Endometrium (tissue), 2 donors: ENCODE results near the gene EPB42.

ENCODE experiments used
- FAIRE-seq: peaks from 2 replicates; lab custom pipeline; 2012; peaks lifted over from hg19 to GRCh38; lab: Jason Lieb, UNC
- donor health status: control.
- donor health status: control.

EPB42 gene

DNA sequence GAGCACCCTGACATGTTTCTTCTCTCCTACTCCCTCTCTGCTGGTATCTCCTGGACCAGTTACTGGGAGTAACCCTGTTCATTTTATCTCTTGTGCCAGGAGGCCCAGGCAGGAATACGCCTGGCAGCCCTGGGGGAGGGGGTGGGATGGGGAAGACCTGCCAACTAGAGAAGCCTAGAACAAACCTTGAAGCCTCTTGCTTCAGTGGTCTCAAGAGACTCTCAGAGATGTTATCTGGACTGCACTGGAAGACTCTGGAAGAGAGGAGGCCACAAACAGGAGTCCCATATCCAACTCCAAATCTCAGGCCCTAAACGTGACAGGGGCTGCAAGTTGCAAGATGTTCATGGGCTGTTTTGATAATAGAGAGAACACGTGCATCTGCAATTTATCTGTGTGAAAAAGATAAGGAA lies at the start of gene EPB42:
Gene EPB42, minus strand, starts transcription at position 28 of the 413 bp plus-strand sequence. CDS start 193 bp downstream, outside the sequence.
- FAIRE-seq, result no peak

- FAIRE-seq, result no peak
Observed at GRCh38 chr15:43270113-43270665, 49.4 kb upstream of the EPB42 start.

- no peak for FAIRE-seq
Observed at GRCh38 chr15:43268111-43269105, 47.6 kb upstream of the EPB42 start.

GRCh38 chr15:43267439-43267838 lies 46.6 kb upstream of the EPB42 start:
- FAIRE-seq, result no peak

DNA sequence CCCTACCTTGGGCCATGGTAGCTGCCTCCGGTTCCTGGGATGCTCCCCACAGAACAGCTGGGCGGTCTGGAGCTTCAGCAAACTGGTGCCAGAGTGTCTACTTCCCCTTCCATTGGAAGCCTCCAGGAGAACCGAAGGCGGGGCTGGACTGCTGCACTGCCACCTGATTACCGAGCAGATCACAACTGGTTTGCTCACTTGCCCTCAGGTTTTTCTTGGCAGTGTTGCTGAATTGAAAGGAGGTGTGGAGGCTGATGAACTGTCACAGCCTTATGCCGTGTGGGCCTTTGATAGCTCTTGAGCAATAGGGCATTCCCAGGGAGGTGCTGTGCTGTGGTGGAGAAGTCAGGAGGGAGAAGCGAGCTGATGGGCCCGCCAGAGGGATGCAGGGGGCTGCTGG lies 46.0 kb upstream of the EPB42 start, which contains the start of gene TGM5:
Gene TGM5, minus strand, starts transcription at position 95 of the 400 bp plus-strand sequence. Its CDS starts 79 bp downstream, at position 16.
- no peak for FAIRE-seq

DNA sequence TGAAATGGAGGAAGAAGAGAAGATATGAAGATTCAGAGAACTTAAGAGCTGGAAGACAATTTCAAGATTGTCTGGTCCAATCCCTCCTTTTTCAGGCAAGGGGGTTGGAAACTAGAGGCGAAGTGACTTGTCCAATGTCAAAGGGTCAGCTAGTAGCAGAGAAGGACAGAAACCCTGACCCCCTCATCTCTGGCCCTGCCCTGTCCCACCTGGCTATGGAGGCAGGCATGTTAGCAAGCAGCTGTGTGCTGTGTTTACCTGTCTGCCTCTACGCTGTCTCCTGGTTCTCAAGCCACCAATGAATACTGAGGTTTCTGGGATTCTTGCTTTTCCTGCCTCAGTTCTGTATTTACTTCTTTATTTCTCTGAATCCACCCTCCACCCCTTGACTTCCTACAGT lies 45.6 kb upstream of the EPB42 start:
- FAIRE-seq, result no peak

- no peak for FAIRE-seq
Observed at GRCh38 chr15:43260011-43260615, 39.3 kb upstream of the EPB42 start.

- no peak for FAIRE-seq
Observed at GRCh38 chr15:43258781-43259180, 38.0 kb upstream of the EPB42 start.

- no peak for FAIRE-seq
Observed at GRCh38 chr15:43256341-43256740, 35.5 kb upstream of the EPB42 start.

DNA sequence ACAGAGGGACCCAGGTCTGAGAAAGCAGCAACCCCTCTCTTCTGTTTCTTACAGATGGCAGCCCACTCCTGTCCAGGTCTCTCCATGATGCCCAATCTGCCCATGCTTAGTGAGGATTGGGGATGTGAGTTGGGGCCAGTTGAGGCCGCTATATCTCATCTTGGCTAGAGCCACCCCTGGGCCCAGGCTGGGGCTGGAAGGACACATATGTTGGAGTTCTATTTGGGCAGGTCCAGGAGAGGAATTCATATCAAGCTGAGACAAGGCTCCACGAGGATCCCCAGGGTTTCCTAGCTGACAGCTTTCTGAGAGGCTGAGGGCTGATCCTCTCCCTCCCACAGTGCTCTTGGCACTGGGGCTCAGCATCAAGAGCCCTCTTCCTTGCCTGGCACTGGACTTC lies 34.6 kb upstream of the EPB42 start:
- FAIRE-seq, result no peak

GRCh38 chr15:43253431-43254403 lies 32.9 kb upstream of the EPB42 start:
- no peak for FAIRE-seq

- FAIRE-seq, result no peak
Observed at GRCh38 chr15:43251871-43252250, 31.0 kb upstream of the EPB42 start.

- no peak for FAIRE-seq
Observed at GRCh38 chr15:43251185-43251870, 30.5 kb upstream of the EPB42 start.

- FAIRE-seq, result no peak
Observed at GRCh38 chr15:43250785-43251184, 30.0 kb upstream of the EPB42 start.

DNA sequence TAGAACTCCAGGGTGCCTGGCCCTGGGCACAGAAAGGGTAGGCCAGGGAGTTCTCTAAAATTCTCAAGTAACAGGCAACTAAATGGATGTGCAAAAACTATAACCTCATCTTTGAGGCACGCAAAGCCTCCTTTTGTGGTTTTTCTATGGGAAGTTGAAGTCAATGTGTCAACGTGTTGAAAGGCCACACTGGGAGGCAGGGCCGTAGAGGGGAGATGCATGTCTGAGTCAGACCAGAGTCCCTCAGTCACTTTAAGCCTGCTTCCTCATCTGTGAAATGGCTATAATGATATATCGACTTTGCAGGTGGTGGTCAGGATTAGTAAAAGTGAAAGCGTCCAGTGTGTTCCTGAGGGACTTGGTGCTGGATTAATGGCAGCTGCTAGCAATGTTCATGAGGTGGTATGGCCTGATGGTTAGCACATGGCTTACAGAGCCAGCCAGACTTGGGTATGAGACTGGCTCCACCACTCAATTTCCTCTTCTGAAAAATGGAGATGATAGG lies 28.9 kb upstream of the EPB42 start:
- no peak for FAIRE-seq

DNA sequence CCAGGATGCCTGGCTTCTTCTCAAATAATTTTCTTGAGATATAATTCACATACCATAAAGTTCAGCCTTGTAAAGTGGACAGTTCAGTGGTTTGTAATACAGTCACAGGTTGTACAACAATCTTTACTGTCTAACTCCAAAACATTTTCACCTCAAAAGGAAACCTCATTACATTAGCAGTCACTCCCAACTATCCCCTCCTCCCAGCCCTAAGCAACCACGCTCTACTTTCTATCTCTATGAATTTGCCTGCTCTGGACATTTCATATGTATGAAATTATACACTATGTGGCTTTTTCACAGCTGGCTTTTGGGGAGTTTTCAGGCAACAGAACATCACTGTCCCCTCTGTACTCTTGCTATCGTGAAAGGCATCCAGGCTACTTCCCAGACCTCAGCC lies 28.4 kb upstream of the EPB42 start:
- FAIRE-seq, result no peak

DNA sequence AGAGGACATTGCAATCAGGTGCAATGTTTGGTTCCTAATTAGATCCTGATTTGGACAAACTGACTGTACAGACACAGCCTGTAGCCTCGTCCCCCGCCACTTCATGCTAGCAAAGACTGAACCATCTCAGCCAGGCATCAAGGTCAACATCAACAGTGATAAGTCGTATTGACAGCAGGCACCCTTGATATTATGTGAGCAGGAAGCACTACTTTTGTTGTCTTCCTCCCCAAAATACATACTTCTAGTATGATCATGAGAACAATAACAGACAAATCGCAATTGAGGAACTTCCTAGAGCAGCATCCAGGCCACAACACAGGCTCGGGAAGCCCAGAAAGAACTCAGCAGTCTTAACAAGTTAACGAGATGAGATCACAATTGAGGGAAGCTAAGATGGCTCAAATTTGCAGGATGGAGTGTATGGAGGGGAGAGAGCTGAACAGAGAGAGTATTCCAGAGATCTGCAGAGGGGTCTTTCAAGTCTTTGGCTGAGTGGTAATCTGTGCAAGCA lies 25.5 kb upstream of the EPB42 start:
- FAIRE-seq, result no peak

DNA sequence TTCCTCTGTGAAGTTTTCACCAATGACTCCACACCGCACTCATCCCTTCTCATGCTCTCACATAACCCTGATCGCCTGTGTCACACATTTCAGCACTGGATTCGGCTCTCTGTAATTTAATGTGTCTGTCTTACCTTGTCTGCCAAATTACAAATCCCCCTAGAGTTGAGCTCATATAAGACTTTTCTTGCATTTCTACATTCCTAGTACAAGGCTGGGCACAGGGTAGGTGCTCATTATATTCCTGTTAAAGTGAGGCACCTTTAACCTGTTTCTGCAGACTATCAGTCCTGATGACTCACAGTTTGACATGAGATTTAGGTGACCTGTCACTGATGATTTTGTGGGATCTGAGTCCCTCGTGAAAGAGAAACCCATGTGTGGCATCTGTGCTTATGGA lies 23.3 kb upstream of the EPB42 start:
- no peak for FAIRE-seq

GRCh38 chr15:43243020-43243645 lies 22.3 kb upstream of the EPB42 start:
- no peak for FAIRE-seq

DNA sequence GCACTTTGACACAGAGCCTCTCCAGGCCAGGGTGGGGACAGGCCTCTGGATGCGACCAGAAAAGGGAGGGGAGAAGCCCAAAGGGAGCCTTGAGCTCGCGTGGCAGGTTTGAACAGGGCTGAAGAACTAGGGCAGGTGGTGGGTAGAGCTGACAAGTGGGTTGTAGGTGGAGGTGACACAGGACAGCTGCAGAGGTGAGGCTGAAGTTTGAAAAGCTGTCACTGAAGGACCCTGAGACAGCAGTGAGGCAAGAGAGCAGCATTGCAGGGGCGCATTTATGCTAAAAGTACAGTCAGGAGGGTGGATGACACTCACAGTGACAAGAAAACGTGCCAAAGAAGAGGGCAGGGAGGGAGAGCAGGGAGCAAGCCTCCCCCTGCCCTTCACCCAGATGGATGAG lies 21.8 kb upstream of the EPB42 start:
- no peak for FAIRE-seq
